ENCODE data around the gene CMTM1. TPM values are rescaled to one million over a fixed set of nuclear protein-coding genes. Genes with fewer than 3 reads are reported as not detected.

CMTM1 gene, protein sequence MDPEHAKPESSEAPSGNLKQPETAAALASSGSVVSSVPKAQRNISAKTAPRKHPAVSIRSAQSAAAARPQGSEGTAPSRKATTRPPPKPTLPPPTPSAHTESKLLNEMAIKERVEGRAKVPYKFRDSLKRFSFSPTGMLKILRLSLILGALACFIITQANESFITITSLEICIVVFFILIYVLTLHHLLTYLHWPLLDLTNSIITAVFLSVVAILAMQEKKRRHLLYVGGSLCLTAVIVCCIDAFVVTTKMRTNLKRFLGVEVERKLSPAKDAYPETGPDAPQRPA
- 1.1 and 2.9 TPM in 2 replicates for total RNA-seq

GRCh38 chr16:66566051-66566901 is at the start of gene CMTM1:
TSS of gene CMTM1 (plus strand) at chr16:66566439. CDS start at chr16:66566514, 75 bp downstream.

GRCh38 chr16:66549284-66550131 is 16.7 kb upstream of the CMTM1 start, which contains the start of gene TK2:
TSS of gene TK2 (minus strand) at chr16:66550122. CDS start at chr16:66550061, 61 bp downstream.

DNA sequence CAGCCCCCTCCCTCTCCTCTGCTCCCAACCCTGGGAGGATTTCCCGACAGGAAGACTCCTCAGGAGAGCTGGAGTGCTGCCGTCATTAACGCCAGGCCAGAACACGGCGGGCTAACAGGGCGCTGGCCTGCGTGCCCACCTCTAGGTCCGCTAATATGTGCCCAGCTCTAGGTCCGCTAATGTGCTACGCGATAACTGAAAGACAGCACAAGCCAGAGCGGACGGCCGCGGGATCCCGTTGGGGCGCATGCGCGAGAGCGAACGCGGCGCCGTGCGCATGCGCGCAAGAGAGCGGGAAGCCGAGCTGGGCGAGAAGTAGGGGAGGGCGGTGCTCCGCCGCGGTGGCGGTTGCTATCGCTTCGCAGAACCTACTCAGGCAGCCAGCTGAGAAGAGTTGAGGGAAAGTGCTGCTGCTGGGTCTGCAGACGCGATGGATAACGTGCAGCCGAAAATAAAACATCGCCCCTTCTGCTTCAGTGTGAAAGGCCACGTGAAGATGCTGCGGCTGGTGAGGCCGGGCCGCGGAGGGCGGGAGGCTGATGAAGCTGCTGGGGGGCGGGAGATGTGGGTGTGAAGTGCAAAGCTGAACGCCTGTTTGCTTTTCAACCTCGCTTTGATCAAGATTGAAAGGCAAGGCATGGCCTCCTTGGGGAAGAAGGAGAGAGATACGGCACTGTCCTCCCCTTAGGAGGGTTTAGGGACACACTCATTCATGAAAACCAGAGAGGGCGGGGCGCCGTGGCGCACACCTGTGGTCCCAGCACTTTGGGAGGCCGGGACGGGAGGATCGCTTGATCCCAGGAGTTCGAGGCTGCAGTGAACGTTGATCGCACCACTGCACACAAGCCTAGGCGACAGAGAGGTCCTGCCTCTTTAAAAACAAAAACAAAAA is 13.7 kb upstream of the CMTM1 start, which contains the start of gene CKLF:
CKLF (plus strand) TSS at position 291 of the 892 bp plus-strand sequence; CDS start at position 431, 140 bp downstream.

DNA sequence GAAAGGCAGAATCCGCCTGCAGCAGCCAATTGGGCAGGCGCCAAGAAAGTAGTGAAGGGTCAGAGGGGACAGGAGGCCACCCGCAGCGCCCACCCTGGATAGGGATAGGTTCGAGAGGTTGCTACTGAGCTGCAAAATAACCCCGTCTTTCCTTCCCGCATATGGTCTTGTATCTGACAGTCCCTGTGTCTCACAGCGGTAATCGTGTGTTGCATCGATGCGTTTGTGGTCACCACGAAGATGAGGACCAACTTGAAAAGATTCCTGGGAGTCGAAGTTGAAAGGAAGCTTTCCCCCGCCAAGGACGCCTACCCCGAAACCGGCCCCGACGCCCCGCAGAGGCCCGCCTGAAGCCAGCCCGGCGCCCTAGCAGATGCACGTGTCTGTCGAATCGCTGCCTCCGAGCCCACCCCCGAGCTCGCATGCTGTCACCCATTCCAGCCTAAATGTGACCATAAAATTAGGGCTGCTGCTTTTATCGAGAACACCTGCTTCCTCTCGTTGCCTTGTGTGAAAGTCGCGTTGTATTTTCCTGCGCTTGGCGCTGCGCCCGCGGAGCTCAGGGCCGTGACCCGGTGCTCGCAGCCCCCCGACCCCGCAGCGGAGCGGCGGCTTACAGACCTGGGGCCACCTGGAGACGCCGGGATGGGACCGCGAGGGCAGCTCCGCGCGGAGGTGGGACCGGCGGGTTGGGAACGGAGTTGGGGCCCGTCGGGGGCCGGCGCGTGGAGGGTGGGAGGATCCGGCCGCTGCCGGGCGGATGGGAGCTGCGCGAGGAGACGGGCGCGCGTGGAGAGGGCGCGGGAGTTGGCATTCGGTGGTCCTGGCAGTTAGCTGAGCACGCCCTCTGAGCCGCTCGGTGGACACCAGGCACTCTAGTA is 12.7 kb downstream of the CMTM1 start, which contains the start of gene CMTM2:
CMTM2 (plus strand) TSS at position 813 of the 881 bp plus-strand sequence. CDS start 145 bp downstream, outside the sequence.

GRCh38 chr16:66604376-66605176 is 38.3 kb downstream of the CMTM1 start, which contains the start of gene CMTM3:
TSS of gene CMTM3 (plus strand) at chr16:66604704. CDS start at chr16:66604806, 102 bp downstream.

Other genes starting within 250 kb of the CMTM1 start
- gene CDH5, start 199.7 kb upstream of the CMTM1 start, total RNA-seq, result 352 and 927 TPM in 2 replicates
- not detected in 2 replicates for gene BEAN1, start 139.1 kb upstream of the CMTM1 start, total RNA-seq
- 22.2 and 28.1 TPM in 2 replicates for gene TK2, start 16.3 kb upstream of the CMTM1 start, total RNA-seq
- gene CKLF, start 13.9 kb upstream of the CMTM1 start, total RNA-seq, result 70.2 and 81.1 TPM in 2 replicates
- gene CMTM2, start 13.0 kb downstream of the CMTM1 start, total RNA-seq, result not detected in 2 replicates
- gene CMTM3, start 38.3 kb downstream of the CMTM1 start, total RNA-seq, result 19.4 and 26.6 TPM in 2 replicates
- gene CMTM4, start 130.3 kb downstream of the CMTM1 start, total RNA-seq, result 5.5 and 11.0 TPM in 2 replicates
- gene DYNC1LI2, start 185.2 kb downstream of the CMTM1 start, total RNA-seq, result 97.0 and 170 TPM in 2 replicates
- 0.06 and 0.16 TPM in 2 replicates for gene TERB1, start 235.1 kb downstream of the CMTM1 start, total RNA-seq

All from bladder microvascular endothelial cell (primary cell).